T-helper 1 cell (primary cell): Measurements from ENCODE around the gene APOBEC3H.

Experiments
- DNase-seq, 5 donors: peaks; one replicate each; pipeline ENCODE4 v3.0.0-alpha.2; 2012 to 2020

APOBEC3H gene

GRCh38 chr22:39135092-39135896 lies 38.2 kb downstream of the APOBEC3H start:
- peak in 2 of 5 donors; percentile 30 to 37 for DNase-seq

GRCh38 chr22:39136317-39136716 lies 39.3 kb downstream of the APOBEC3H start:
- DNase-seq: no peak

GRCh38 chr22:39138357-39138997 lies 41.4 kb downstream of the APOBEC3H start:
- no peak for DNase-seq

DNA sequence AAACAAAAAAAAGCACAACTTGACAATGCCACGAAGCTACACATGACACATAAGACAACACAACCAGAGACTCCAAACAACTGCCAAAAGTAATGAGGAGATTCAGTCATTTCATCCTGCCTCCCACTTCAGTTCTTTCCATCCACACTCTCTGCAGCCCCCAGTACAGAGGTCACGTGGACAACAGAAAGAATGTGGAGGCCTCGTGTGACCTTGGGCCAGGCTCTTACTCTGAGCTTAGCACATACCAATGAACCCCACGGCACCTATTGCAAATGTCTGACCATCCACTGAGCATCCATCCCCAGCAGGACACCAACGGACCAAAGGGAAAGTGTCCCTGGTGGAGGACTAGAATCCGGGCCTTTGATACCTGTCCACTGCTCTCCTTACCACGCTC lies 42.9 kb downstream of the APOBEC3H start:
- DNase-seq: no peak

- no peak for DNase-seq
Measured at GRCh38 chr22:39142088-39142680, 45.1 kb downstream of the APOBEC3H start.

DNA sequence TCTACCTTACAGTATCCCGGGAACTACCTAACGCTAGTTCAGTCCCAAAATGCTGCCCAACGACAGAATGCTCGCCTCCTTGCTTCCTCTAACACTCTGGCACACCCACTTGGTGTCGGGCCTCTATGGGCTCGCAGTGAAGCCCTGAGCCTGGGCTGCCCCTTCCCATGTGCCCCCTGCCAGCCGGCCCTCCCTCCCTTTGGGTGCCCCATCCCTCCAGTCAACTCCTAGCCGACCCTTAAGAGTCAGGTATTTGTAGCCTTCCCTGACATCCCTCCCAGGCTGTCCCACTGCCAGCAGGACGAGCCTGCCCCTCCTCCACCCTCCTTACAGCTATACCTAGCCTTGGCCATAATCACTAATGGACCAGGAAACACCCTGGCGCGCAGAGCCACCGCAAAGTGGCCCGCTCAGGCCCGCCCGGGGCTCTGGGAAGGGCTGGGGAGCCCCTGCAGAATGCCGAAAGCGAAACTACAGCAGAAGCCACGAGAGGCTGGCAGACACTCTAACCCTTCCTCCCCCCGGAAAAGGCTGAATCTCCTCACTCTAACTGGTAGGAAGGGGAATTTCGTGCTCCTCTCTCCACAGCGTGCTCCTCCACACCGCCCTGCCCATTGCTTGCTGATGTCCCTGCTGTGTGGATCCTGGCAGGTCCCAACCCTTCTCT lies 47.2 kb downstream of the APOBEC3H start:
- peak; percentile 40 to 65 (median 50) for DNase-seq

- DNase-seq: no peak
Measured at GRCh38 chr22:39146256-39147101, 49.4 kb downstream of the APOBEC3H start.

- DNase-seq: no peak
Measured at GRCh38 chr22:39147335-39148025, 50.4 kb downstream of the APOBEC3H start.

GRCh38 chr22:39148026-39148726 lies 51.1 kb downstream of the APOBEC3H start:
- DNase-seq: no peak

- DNase-seq: peak; percentile 58 to 69 (median 65)
Measured at GRCh38 chr22:39148727-39149535, 51.9 kb downstream of the APOBEC3H start.

DNA sequence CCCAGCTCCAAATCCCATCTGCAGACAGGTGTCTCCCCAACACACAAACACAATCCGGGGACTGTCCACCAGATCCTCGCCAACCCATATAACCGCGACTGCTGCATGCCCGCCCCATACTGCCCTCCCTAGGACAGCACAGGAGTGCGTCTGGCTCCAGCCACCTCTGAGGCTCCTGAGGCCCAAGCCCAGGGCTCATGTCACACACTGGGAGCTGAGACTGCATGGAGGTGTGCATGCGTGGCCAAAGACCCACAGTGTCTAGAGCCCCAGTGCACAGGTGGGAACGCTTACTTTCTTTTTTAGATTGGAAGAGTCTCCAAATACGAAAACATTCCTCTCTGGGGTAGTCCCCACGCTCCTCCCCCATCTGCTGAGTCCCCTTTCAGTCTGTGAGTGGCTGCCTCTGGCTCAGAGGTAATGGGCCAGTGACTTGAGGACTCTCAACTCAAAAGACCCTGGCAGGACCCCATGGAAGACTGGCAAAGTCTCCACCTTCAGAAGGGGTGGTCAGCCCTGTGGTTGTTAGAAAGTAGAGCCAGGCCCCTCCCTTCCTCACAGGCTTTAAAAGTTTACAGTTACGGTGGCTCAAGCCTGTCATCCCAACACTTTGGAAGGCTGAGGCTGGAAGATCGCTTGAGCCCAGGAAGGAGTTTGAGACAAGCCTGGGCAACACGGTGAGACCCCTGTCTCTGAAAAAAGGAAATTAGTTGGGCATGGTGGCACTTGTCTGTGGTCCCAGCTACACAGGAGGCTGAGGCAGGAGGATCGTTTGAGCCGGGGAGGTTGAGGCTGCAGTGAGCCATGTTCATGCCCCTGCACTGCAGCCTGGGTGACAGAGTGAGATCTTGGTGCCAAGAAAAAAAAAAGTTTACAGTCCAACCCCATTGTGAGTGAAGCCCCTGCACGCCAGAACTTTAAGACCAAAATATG lies 53.1 kb downstream of the APOBEC3H start:
- DNase-seq: no peak

DNA sequence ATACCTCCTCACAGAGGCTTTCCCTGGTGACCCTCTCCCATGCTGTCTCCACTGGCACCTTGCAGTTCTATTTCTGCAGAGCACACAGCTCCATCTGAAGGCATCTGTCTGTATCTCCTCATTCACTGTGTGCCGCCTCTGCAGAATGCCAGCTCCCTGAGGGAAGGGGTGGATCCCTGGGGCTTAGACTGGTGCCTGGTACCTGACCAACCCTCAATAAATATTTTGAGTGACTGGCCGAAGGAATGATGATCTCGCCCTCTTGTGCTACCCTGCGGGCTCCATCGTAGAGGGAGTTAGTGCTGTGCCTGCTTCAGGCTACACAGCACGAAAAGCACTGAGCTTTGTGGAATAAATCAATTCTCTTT lies 53.8 kb downstream of the APOBEC3H start:
- DNase-seq: no peak

GRCh38 chr22:39151329-39151975 lies 54.4 kb downstream of the APOBEC3H start:
- no peak for DNase-seq

DNA sequence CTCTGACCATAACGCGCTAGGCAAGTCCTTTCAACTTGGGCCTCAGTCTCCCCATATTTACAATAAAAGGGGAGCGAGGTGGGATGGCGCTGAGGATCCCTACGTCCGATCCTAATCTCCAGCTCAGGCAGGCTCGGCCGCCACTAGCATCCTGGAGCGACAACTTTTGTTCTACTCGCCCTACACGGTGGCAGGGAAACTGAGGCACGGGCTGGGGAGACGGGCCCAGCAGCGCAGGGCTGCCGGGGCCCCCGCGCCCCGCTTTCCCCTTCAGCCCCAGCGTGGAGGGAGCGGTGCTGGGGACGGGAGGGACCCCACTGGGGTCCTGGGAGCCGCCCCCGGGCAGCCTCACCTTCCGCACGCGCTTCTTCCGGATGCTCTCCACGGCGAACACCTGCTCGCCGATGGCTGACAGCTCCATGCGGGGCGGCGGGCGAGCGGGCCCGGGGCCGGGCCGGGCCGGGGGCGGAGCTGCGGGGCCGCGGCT lies 55.0 kb downstream of the APOBEC3H start:
- DNase-seq: no peak

- DNase-seq: peak; percentile 84 to 93 (median 87)
Measured at GRCh38 chr22:39152511-39153219, 55.6 kb downstream of the APOBEC3H start, which contains the start of gene CBX7. CBX7 (minus strand) TSS chr22:39152680; CDS start chr22:39152444, 236 bp downstream.

DNA sequence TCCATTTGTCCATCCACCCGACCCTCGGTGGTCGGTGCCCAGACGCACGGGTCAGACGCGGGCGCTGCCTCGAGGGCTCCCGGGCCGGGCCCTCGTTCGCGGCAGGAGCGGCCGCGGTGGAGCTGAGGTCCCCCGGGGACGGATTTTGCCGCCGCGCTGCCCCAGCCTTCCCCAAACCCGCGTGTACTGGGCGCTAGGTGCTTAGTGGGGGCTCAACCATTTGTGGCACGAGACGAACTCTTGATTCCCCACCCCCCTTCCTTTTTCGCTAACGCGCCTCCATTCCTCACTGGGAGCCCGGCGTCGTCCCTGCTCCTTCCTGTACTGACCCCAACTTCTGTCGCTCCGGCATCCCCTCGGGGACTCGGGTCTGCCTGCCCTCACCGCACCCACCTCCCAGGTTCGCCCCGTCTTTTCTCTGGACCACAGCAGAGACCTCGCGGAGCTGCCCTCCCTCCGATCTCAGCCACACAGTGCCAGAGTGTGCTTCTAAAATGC lies 56.2 kb downstream of the APOBEC3H start:
- DNase-seq: no peak
